Esophagus muscularis mucosa (tissue), 4 donors: ENCODE results near the gene PLEKHH2.

Experiments
- EP300 ChIP-seq: sonication (generic); formaldehyde crosslinking; IDR thresholded peaks from one replicate; pipeline ENCODE4 v1.6.1; 2017; ENCODE audit warnings: antibody characterized with exemption
- POLR2A ChIP-seq: fragments of 450-650 bp; IDR thresholded peaks from one replicate; pipeline ENCODE4 v1.6.1; 2017; ENCODE audit warnings: antibody characterized with exemption, moderate library complexity, mild to moderate bottlenecking, low read depth
- POLR2AphosphoS5 ChIP-seq, 2 donors: sonication (generic); formaldehyde crosslinking; IDR thresholded peaks; one replicate each; pipeline ENCODE4 v1.6.1; 2017; ENCODE audit warnings: antibody characterized with exemption in 2 of 2
- TF ChIP-seq, protein P1 (sequence below), 3 experiments: fragments of 200-600 bp in 2 of 3; fragments of 450-650 bp in 1 of 3; sonication (generic) in 2 of 3; IDR thresholded peaks; one replicate each; pipeline ENCODE4 v1.5.1; 2017 to 2019; ENCODE audit warnings: antibody characterized with exemption in 3 of 3, mild to moderate bottlenecking in 2 of 3, moderate library complexity in 1 of 3

DNA sequence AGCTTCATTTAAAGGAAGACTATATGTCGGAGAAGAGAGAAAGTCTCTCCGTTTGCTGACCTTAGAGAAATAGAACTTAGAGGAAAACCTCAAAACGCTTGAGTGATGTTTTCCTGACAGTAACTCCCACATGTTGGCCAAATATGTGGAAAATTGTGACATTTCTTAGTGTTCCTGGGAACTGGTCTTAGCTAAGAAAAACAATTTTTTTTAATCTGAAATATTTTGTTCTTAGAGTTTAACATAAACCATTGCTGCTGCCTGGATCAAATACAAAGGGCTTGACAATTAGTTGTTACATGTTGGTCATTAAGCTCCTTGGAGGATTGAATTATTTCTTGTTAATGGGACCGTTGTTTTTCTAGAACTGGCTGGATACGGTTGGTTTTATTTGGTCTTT, 153.1 kb downstream of the PLEKHH2 start:
- TF ChIP-seq, protein P1, sequence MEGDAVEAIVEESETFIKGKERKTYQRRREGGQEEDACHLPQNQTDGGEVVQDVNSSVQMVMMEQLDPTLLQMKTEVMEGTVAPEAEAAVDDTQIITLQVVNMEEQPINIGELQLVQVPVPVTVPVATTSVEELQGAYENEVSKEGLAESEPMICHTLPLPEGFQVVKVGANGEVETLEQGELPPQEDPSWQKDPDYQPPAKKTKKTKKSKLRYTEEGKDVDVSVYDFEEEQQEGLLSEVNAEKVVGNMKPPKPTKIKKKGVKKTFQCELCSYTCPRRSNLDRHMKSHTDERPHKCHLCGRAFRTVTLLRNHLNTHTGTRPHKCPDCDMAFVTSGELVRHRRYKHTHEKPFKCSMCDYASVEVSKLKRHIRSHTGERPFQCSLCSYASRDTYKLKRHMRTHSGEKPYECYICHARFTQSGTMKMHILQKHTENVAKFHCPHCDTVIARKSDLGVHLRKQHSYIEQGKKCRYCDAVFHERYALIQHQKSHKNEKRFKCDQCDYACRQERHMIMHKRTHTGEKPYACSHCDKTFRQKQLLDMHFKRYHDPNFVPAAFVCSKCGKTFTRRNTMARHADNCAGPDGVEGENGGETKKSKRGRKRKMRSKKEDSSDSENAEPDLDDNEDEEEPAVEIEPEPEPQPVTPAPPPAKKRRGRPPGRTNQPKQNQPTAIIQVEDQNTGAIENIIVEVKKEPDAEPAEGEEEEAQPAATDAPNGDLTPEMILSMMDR (IDR thresholded peaks at IDR 0.05), result no peak
- no peak for TF ChIP-seq POLR2AphosphoS5 (IDR thresholded peaks at IDR 0.05)
- no peak for TF ChIP-seq POLR2A
- no peak for TF ChIP-seq EP300
